ENCODE results near the gene MPV17. TPM values are rescaled to one million over a fixed set of nuclear protein-coding genes. Genes with fewer than 3 reads are reported as not detected.
"Not testable (repeated sequence)": the region's sequence is repeated elsewhere in the genome, so short reads cannot be mapped to it uniquely, and the experiment has no call there.

Gene MPV17
- polyA plus RNA-seq, 1 donor from 2014 or later, result 96.1 TPM

- Mint-ChIP-seq H3K27ac (peak overlapping the region in 1 of 3 donors; percentile 59), H3K27me3 (peaks cover 6% of the 10 kb centered on the region)
Measured at GRCh38 chr2:27312152-27312551, 10.7 kb downstream of the MPV17 start.

GRCh38 chr2:27309651-27310050 lies 13.2 kb downstream of the MPV17 start:
- Mint-ChIP-seq H3K36me3 (peaks cover 6% of the 10 kb centered on the region), H3K4me3 (no peak overlapping the region), H3K27ac (no peak overlapping the region), H3K9me3 (no peaks in the 10 kb centered on the region), H3K27me3 (peaks cover 18% of the 10 kb centered on the region), H3K4me1 (no peaks in the 10 kb centered on the region)

More at GRCh38 chr2:27312152-27312551, 10.7 kb downstream of the MPV17 start:
- no peak overlapping the region for H3K4me3 Mint-ChIP-seq
- no peaks in the 10 kb centered on the region for H3K9me3 Mint-ChIP-seq
- peaks cover 9% of the 10 kb centered on the region for H3K36me3 Mint-ChIP-seq
- no peaks in the 10 kb centered on the region for H3K4me1 Mint-ChIP-seq

- H3K36me3 Mint-ChIP-seq, result peaks cover 7% of the 10 kb centered on the region
- no peaks in the 10 kb centered on the region for H3K4me1 Mint-ChIP-seq
- no peak within 1 kb of the TSS for H3K27ac Mint-ChIP-seq
- H3K4me3 Mint-ChIP-seq, result no peak within 1 kb of the TSS
- H3K27me3 Mint-ChIP-seq, result peaks cover 18% of the 10 kb centered on the region
- no peaks in the 10 kb centered on the region for H3K9me3 Mint-ChIP-seq
Measured at GRCh38 chr2:27308359-27308881, 14.5 kb downstream of the MPV17 start, which contains the start of gene UCN. UCN (minus strand) TSS chr2:27308445; CDS start chr2:27307895, 550 bp downstream.

- H3K4me3 Mint-ChIP-seq, result no peak overlapping the region
Measured at GRCh38 chr2:27307545-27308358, 15.1 kb downstream of the MPV17 start.

GRCh38 chr2:27307287-27307544 lies 15.7 kb downstream of the MPV17 start:
- peaks cover 7% of the 10 kb centered on the region for H3K36me3 Mint-ChIP-seq
- peaks cover 0 to 4% (median 0%) of the 10 kb centered on the region in 3 donors for H3K4me1 Mint-ChIP-seq
- no peak overlapping the region for H3K4me3 Mint-ChIP-seq
- no peak overlapping the region for H3K27ac Mint-ChIP-seq
- H3K9me3 Mint-ChIP-seq, result no peaks in the 10 kb centered on the region
- H3K27me3 Mint-ChIP-seq, result peaks cover 18% of the 10 kb centered on the region

More at GRCh38 chr2:27307545-27308358, 15.1 kb downstream of the MPV17 start:
- Mint-ChIP-seq H3K4me1 (peaks cover 0 to 3% (median 0%) of the 10 kb centered on the region in 3 donors), H3K27ac (no peak overlapping the region), H3K27me3 (peaks cover 18% of the 10 kb centered on the region), H3K36me3 (peaks cover 7% of the 10 kb centered on the region), H3K9me3 (no peaks in the 10 kb centered on the region)

GRCh38 chr2:27306573-27307286 lies 16.2 kb downstream of the MPV17 start:
- Mint-ChIP-seq H3K27ac (no peak overlapping the region), H3K9me3 (no peaks in the 10 kb centered on the region), H3K36me3 (peaks cover 7% of the 10 kb centered on the region), H3K4me3 (peak overlapping the region in 2 of 4 donors; percentile 54 to 60), H3K27me3 (peaks cover 18% of the 10 kb centered on the region), H3K4me1 (peaks cover 0 to 4% (median 0%) of the 10 kb centered on the region in 3 donors)

- Mint-ChIP-seq H3K4me1 (peaks cover 0 to 4% (median 0%) of the 10 kb centered on the region in 3 donors), H3K36me3 (peaks cover 7% of the 10 kb centered on the region), H3K27me3 (peaks cover 18% of the 10 kb centered on the region), H3K4me3 (no peak overlapping the region), H3K9me3 (no peaks in the 10 kb centered on the region), H3K27ac (no peak overlapping the region)
Measured at GRCh38 chr2:27306136-27306535, 16.8 kb downstream of the MPV17 start.

GRCh38 chr2:27305516-27305915 lies 17.4 kb downstream of the MPV17 start:
- H3K4me1 Mint-ChIP-seq, result peaks cover 0 to 4% (median 0%) of the 10 kb centered on the region in 3 donors
- no peak overlapping the region for H3K27ac Mint-ChIP-seq
- H3K36me3 Mint-ChIP-seq, result peaks cover 7% of the 10 kb centered on the region
- peak overlapping the region in 1 of 4 donors; percentile 60 for H3K4me3 Mint-ChIP-seq
- no peaks in the 10 kb centered on the region for H3K9me3 Mint-ChIP-seq
- H3K27me3 Mint-ChIP-seq, result peaks cover 20% of the 10 kb centered on the region

- H3K27ac Mint-ChIP-seq, result peak overlapping the region in 1 of 3 donors; percentile 78
- no peaks in the 10 kb centered on the region for H3K9me3 Mint-ChIP-seq
- peaks cover 20% of the 10 kb centered on the region for H3K27me3 Mint-ChIP-seq
- peaks cover 1% of the 10 kb centered on the region for H3K36me3 Mint-ChIP-seq
- peaks cover 0 to 4% (median 0%) of the 10 kb centered on the region in 3 donors for H3K4me1 Mint-ChIP-seq
- no peak overlapping the region for H3K4me3 Mint-ChIP-seq
Measured at GRCh38 chr2:27304488-27305240, 18.2 kb downstream of the MPV17 start.

GRCh38 chr2:27303093-27304025 lies 19.5 kb downstream of the MPV17 start:
- peaks cover 0 to 4% (median 0%) of the 10 kb centered on the region in 3 donors for H3K4me1 Mint-ChIP-seq
- H3K36me3 Mint-ChIP-seq, result peaks cover 1% of the 10 kb centered on the region
- H3K27ac Mint-ChIP-seq, result peak overlapping the region in 2 of 3 donors; percentile 10 to 47
- no peaks in the 10 kb centered on the region for H3K9me3 Mint-ChIP-seq
- peaks cover 21% of the 10 kb centered on the region for H3K27me3 Mint-ChIP-seq
- H3K4me3 Mint-ChIP-seq, result peak overlapping the region; percentile 73 to 93 (median 85)

- H3K4me3 Mint-ChIP-seq, H3K9me3 Mint-ChIP-seq, H3K4me1 Mint-ChIP-seq, H3K36me3 Mint-ChIP-seq, H3K27ac Mint-ChIP-seq: not testable (repeated sequence)
- H3K27me3 Mint-ChIP-seq, result peaks cover 12% of the 10 kb centered on the region
Measured at GRCh38 chr2:27300606-27301005, 22.3 kb downstream of the MPV17 start.

GRCh38 chr2:27298391-27299080 lies 24.4 kb downstream of the MPV17 start:
- no peak overlapping the region for H3K4me3 Mint-ChIP-seq
- H3K4me1 Mint-ChIP-seq, result peaks cover 0 to 4% (median 0%) of the 10 kb centered on the region in 3 donors
- H3K27me3 Mint-ChIP-seq, result peaks cover 7% of the 10 kb centered on the region
- no peaks in the 10 kb centered on the region for H3K9me3 Mint-ChIP-seq
- H3K27ac Mint-ChIP-seq, result no peak overlapping the region
- no peaks in the 10 kb centered on the region for H3K36me3 Mint-ChIP-seq

GRCh38 chr2:27297195-27297594 lies 25.7 kb downstream of the MPV17 start:
- Mint-ChIP-seq H3K4me1 (no peaks in the 10 kb centered on the region), H3K27me3 (peaks cover 15% of the 10 kb centered on the region), H3K36me3 (no peaks in the 10 kb centered on the region), H3K4me3 (no peak overlapping the region), H3K27ac (no peak overlapping the region), H3K9me3 (no peaks in the 10 kb centered on the region)

Data from IgD-negative memory B cell (primary cell).